Heart right ventricle (tissue), 16 donors: ENCODE data around the gene ABHD1. TPM values are rescaled to one million over a fixed set of nuclear protein-coding genes. Genes with fewer than 3 reads are reported as not detected.

ENCODE experiments used
- ATAC-seq, 8 donors: fragments of 200-7000 bp; cut with Tn5 transposase; one replicate each; pipeline ENCODE4 v1.9.1; 2020; ENCODE audit warnings: mild to moderate bottlenecking in 8 of 8, moderate library complexity in 8 of 8, moderate number of reproducible peaks in 1 of 8
- DNase-seq, 2 donors: peaks; one replicate each; pipeline ENCODE4 v3.0.0-alpha.2; 2020
- H3K27ac ChIP-seq, 10 donors: fragments of 200-600 bp; sonication (generic) in 2 of 10; one replicate each; pipeline versions ENCODE4 v1.5.0 to v1.8.0; 2020 to 2022; ENCODE audit warnings: mild to moderate bottlenecking in 3 of 10
- H3K27me3 ChIP-seq, 7 donors: fragments of 200-600 bp; one replicate each; pipeline ENCODE4 v1.8.0; 2021 to 2022; ENCODE audit warnings: mild to moderate bottlenecking in 2 of 7
- H3K36me3 ChIP-seq, 9 donors: fragments of 200-600 bp; sonication (generic) in 1 of 9; one replicate each; pipeline versions ENCODE4 v1.5.0 to v1.8.0; 2020 to 2022; ENCODE audit warnings: mild to moderate bottlenecking in 2 of 9
- H3K4me1 ChIP-seq, 9 donors: fragments of 200-600 bp; sonication (generic) in 1 of 9; one replicate each; pipeline versions ENCODE4 v1.5.0 to v1.8.0; 2020 to 2022; ENCODE audit warnings: mild to moderate bottlenecking in 4 of 9
- H3K4me3 ChIP-seq, 10 donors: fragments of 200-600 bp; sonication (generic) in 2 of 10; one replicate each; pipeline versions ENCODE4 v1.5.0 to v1.8.0; 2020 to 2022; ENCODE audit warnings: mild to moderate bottlenecking in 7 of 10, moderate library complexity in 2 of 10
- H3K9me3 ChIP-seq, 11 donors: fragments of 200-600 bp in 10 of 11; sonication (generic) in 2 of 11; one replicate each; pipeline versions ENCODE4 v1.5.0 to v1.8.0; 2013 to 2022; ENCODE audit warnings: mild to moderate bottlenecking in 2 of 11, control low read depth in 1 of 11, moderate library complexity in 1 of 11
- CTCF ChIP-seq, 9 donors: fragments of 200-600 bp; sonication (generic) in 2 of 9; IDR thresholded peaks; one replicate each; pipeline versions ENCODE4 v1.5.0 to v1.8.0; 2021 to 2022; ENCODE audit warnings: antibody characterized with exemption in 9 of 9, mild to moderate bottlenecking in 5 of 9, moderate library complexity in 1 of 9
- WGBS, 2 donors: extraction: QIAGEN DNeasy Blood & Tissue Kit; methylation state at CpG; one replicate each; pipeline ENCODE4 v1.1.7; 2013; ENCODE audit warnings: inconsistent platforms in 1 of 2; 5-methylcytosine and 5-hydroxymethylcytosine counted together
- intact Hi-C, 10 donors: fragments of 100-400 bp; cut with DNase I; formaldehyde crosslinking; loops; one replicate each; pipeline versions ENCODE4 v1.11.1 to v1.14.2; 2022
- polyA plus RNA-seq, 2 donors: library from polyadenylated mRNA; stranded (reverse); fragments of 200-250 nt; gene quantifications; one replicate each; pipeline ENCODE4 v1.2.3, GENCODE V29; 2013
- total RNA-seq, 10 donors: library from RNA; stranded (reverse); fragmentation: NEBNext Ultra II Directional in 3 of 10; extraction: Animal tissue kit (Norgen Biotek cat#: 25700) in 3 of 10; gene quantifications; one replicate each; pipeline versions ENCODE4 v1.2.1 to v1.2.4, GENCODE V29; 2021 to 2023
- donor health status: Arrhythmogenic right ventricular cardiomyopathy.
- donor health status: ischemic (EF 13 %, LVEDD 7.1; RV severe dilation, severe dysfunction).
- donor health status: healthy with polysubstance abuse.
- donor health status: DM: no; HTN: yes; CAD: no.
- donor health status: DM: no; HTN: no; CAD: no.
- donor health status: ischemic (EF 25% LVEDD 6.9; RV normal size, moderate dysfunction).
- donor health status: ischemic (EF 25% LVEDD 5.7; RV mildly dilated, moderate dysfunction).
- donor health status: healthy.
- donor health status: DM: yes; HTN: yes; CAD: no.
- donor health status: Ischemic cardiomyopathy.
- donor health status: ischemic (EF 35%, LVEDD 5.7; RV mildly dilated, moderate dysfunction).
- donor health status: nonischemic (EF 11% LVEDD 7.7; RV severe dilation, severe dysfunction).
- donor health status: DM: yes; HTN: yes; CAD: no.
- donor health status: PGD.
- donor health status: ischemic (EF 29% LVEDD 5.4; RV normal size, mild dysfunction).
- donor health status: nonischemic (EF 23%, LVEDD 6.1; RV moderate dilation, normal function).

ABHD1 gene
- total and polyA plus RNA-seq, 12 donors: 0.29 to 12.1 (median 2.5) TPM

- Histone ChIP-seq H3K4me3 (no peak overlapping the region), H3K27ac (no peak overlapping the region), H3K4me1 (peaks cover 0 to 14% (median 12%) of the 10 kb centered on the region in 9 donors), H3K36me3 (peaks cover 0 to 2% (median 0%) of the 10 kb centered on the region in 9 donors), H3K9me3 (no peaks in the 10 kb centered on the region), H3K27me3 (no peaks in the 10 kb centered on the region)
- ATAC-seq: no peak
- no peak for TF ChIP-seq CTCF (IDR thresholded peaks at IDR 0.05)
- 93 to 94% methylated on average over 24 of the region's 24 CpGs for WGBS, 2 donors
- no peak for DNase-seq
- intact Hi-C loops: loop anchor here in 2 of 10 donors (10.0 kb wide), 1 partner anchor 210 kb away; the partner anchor contains the start of gene UCN (in 2 of the 2)
Measured at GRCh38 chr2:27094353-27094984, 29.1 kb upstream of the ABHD1 start.

GRCh38 chr2:27095427-27095744 is 28.2 kb upstream of the ABHD1 start:
- Histone ChIP-seq H3K27ac (no peak overlapping the region), H3K27me3 (no peaks in the 10 kb centered on the region), H3K4me1 (peaks cover 0 to 14% (median 12%) of the 10 kb centered on the region in 9 donors), H3K9me3 (no peaks in the 10 kb centered on the region), H3K4me3 (no peak overlapping the region), H3K36me3 (peaks cover 0 to 5% (median 0%) of the 10 kb centered on the region in 9 donors)
- TF ChIP-seq CTCF (IDR thresholded peaks at IDR 0.05): no peak
- no peak for DNase-seq
- 91 to 99% methylated on average over 2 of the region's 2 CpGs for WGBS, 2 donors
- intact Hi-C loops: loop anchor here in 8 of 10 donors (5.0 to 10.0 kb wide), 7 partner anchors 37 to 209 kb away; partner anchors contain the start of genes TRIM54 (in 3 of the 8), UCN (in 2 of the 8) and PREB (in 1 of the 8)
- ATAC-seq: peak in 1 of 8 donors; percentile 2

GRCh38 chr2:27095745-27096651 is 27.6 kb upstream of the ABHD1 start:
- Histone ChIP-seq H3K27me3 (no peaks in the 10 kb centered on the region), H3K4me3 (peak overlapping the region in 9 of 10 donors; percentile 12 to 48 (median 42)), H3K36me3 (peaks cover 0 to 5% (median 0%) of the 10 kb centered on the region in 9 donors), H3K4me1 (peaks cover 0 to 14% (median 12%) of the 10 kb centered on the region in 9 donors), H3K9me3 (no peaks in the 10 kb centered on the region), H3K27ac (peak overlapping the region in 6 of 10 donors; percentile 37 to 68 (median 57))
- ATAC-seq: peak; percentile 76 to 87 (median 84)
- intact Hi-C loops: loop anchor here in 8 of 10 donors (5.0 to 10.0 kb wide), 7 partner anchors 36 to 209 kb away; partner anchors contain the start of genes TRIM54 (in 3 of the 8), UCN (in 2 of the 8) and PREB (in 1 of the 8)
- peak; percentile 52 to 64 for DNase-seq
- 25 to 29% methylated on average over 18 of the region's 18 CpGs for WGBS, 2 donors
- TF ChIP-seq CTCF (IDR thresholded peaks at IDR 0.05): no peak

GRCh38 chr2:27096748-27097297 is 26.8 kb upstream of the ABHD1 start:
- Histone ChIP-seq H3K36me3 (peaks cover 0 to 5% (median 0%) of the 10 kb centered on the region in 9 donors), H3K9me3 (no peaks in the 10 kb centered on the region), H3K4me1 (peaks cover 0 to 14% (median 12%) of the 10 kb centered on the region in 9 donors), H3K27me3 (no peaks in the 10 kb centered on the region), H3K27ac (peak overlapping the region in 6 of 10 donors; percentile 15 to 68 (median 57)), H3K4me3 (no peak overlapping the region)
- WGBS, 2 donors: 74 to 79% methylated on average over 3 of the region's 3 CpGs
- ATAC-seq (no peak), DNase-seq (no peak)
- intact Hi-C loops: loop anchor here in 8 of 10 donors (5.0 to 10.0 kb wide), 7 partner anchors 35 to 208 kb away; partner anchors contain the start of genes TRIM54 (in 3 of the 8), UCN (in 2 of the 8) and PREB (in 1 of the 8)
- no peak for TF ChIP-seq CTCF (IDR thresholded peaks at IDR 0.05)
